Lower lobe of right lung (tissue), 2 donors: ENCODE results near the gene RPTOR. TPM values are rescaled to one million over a fixed set of nuclear protein-coding genes. Genes with fewer than 3 reads are reported as not detected.

ENCODE experiments used
- ATAC-seq, 2 donors: fragments of 200-7000 bp; cut with Tn5 transposase; one replicate each; pipeline ENCODE4 v1.9.1; 2020 to 2022; ENCODE audit warnings: mild to moderate bottlenecking in 2 of 2, moderate library complexity in 2 of 2
- DNase-seq: peaks from one replicate; pipeline ENCODE4 v3.0.0-alpha.2; 2020
- H3K27ac ChIP-seq: fragments of 200-600 bp; one replicate; pipeline ENCODE4 v1.8.0; 2022
- H3K27me3 ChIP-seq: fragments of 200-600 bp; one replicate; pipeline ENCODE4 v1.8.0; 2022; ENCODE audit warnings: low read depth
- H3K36me3 ChIP-seq: fragments of 200-600 bp; one replicate; pipeline ENCODE4 v1.8.0; 2022; ENCODE audit warnings: mild to moderate bottlenecking
- H3K4me1 ChIP-seq: fragments of 200-600 bp; one replicate; pipeline ENCODE4 v1.8.0; 2022
- H3K4me3 ChIP-seq: fragments of 200-600 bp; one replicate; pipeline ENCODE4 v1.8.0; 2022; ENCODE audit warnings: mild to moderate bottlenecking
- H3K9me3 ChIP-seq: fragments of 200-600 bp; one replicate; pipeline ENCODE4 v1.8.0; 2022
- intact Hi-C: fragments of 100-400 bp; cut with DNase I; formaldehyde crosslinking; loops from one replicate; pipeline ENCODE4 v1.11.0; 2022
- total RNA-seq: library from RNA; stranded (reverse); fragmentation: NEBNext Ultra II Directional; extraction: Animal tissue kit (Norgen Biotek cat#: 25700); gene quantifications from one replicate; pipeline ENCODE4 v1.2.1, GENCODE V29; 2021
- TF ChIP-seq, protein P1 (sequence below): fragments of 200-600 bp; IDR thresholded peaks from one replicate; pipeline ENCODE4 v1.8.0; 2022; ENCODE audit warnings: antibody characterized with exemption, mild to moderate bottlenecking
- donor health status: DM: no; HTN: yes; CAD: no; lungs with severe emphysema.

The RPTOR gene
- total RNA-seq, 1 donor from 2014 or later: 34.0 TPM

DNA sequence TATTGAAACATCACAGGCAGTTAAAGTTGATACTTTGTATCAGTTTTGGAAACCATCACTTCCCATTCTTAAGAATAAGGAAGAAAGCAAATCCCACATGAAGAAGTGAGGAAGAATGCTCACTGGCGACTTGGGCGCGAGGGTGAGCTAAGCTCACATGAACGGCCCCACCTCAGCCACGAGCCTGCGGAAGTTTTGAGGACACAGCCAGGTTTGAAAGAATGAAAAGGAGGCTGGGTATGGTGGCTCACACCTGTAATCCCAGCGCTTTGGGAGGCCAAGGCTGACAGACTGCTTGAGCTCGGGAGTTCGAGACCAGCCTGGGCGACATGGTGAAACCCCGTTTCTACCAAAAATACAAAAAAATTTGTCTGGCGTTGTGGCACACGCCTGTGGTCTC lies 336.7 kb downstream of the RPTOR start:
- H3K4me3 ChIP-seq: no peak overlapping the region
- no peaks in the 10 kb centered on the region for H3K9me3 ChIP-seq
- no peak overlapping the region for H3K27ac ChIP-seq
- intact Hi-C loops: no loop called here
- H3K4me1 ChIP-seq: no peaks in the 10 kb centered on the region
- H3K27me3 ChIP-seq: no peaks in the 10 kb centered on the region
- ATAC-seq (no peak), DNase-seq (peak; percentile 34)
- peaks cover 59% of the 10 kb centered on the region for H3K36me3 ChIP-seq
- TF ChIP-seq, protein P1, sequence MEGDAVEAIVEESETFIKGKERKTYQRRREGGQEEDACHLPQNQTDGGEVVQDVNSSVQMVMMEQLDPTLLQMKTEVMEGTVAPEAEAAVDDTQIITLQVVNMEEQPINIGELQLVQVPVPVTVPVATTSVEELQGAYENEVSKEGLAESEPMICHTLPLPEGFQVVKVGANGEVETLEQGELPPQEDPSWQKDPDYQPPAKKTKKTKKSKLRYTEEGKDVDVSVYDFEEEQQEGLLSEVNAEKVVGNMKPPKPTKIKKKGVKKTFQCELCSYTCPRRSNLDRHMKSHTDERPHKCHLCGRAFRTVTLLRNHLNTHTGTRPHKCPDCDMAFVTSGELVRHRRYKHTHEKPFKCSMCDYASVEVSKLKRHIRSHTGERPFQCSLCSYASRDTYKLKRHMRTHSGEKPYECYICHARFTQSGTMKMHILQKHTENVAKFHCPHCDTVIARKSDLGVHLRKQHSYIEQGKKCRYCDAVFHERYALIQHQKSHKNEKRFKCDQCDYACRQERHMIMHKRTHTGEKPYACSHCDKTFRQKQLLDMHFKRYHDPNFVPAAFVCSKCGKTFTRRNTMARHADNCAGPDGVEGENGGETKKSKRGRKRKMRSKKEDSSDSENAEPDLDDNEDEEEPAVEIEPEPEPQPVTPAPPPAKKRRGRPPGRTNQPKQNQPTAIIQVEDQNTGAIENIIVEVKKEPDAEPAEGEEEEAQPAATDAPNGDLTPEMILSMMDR: no peak

DNA sequence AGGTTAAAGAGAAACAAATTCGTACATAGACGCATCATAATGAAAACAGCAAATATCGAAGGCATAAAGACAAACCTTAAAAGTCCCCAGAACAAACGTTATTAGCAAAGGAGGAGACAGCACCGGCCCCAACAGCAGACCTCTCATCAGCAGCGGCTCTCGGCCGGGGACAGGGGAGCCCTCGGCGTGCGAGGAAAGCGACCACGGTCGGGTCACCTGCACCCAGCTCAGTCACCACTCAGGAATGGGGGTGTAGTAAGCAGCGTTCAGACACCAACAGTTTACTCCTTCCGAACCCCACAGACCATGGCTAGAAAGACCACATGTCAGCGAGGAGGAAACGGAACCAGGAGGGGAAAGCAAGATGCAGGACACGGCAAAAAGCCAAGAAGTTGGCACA lies 337.7 kb downstream of the RPTOR start:
- H3K36me3 ChIP-seq: peaks cover 64% of the 10 kb centered on the region
- DNase-seq: peak; percentile 8

DNA sequence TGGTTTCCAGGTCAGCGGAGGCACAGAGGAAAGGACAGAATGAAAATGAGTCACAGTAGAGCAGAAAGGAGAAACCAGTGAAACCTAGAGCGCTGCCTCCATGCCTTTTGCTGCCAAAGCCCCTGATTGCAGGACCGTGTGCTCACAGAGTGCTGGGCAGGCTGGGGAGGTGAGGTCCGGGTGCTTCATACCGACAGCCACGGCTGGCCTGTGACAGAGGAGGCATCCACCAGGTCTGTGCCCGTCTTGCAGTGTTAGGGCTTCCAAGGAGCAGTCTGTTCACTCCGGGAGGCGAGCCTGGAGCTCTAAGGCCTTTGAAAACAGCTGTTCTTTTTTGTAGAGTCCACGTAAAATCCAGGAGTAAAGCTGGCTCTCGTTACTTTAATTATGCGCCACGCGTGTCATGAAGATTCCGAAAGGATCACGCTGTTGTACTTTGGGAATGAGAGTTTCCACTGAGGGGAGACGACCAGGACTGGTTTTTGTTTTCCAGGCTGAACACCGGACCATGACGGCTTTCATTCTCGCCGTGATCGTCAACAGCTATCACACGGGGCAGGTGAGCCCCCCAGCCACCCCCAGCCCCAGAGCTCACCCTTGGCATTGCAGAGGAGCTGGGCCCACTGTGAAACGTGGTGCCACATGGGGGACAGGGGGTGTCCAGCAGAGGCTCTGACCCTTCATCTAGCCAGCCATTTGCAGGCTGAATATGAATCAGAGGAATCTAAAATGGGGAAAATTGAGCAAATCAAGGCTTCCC lies 338.5 kb downstream of the RPTOR start:
- H3K27ac ChIP-seq: no peak overlapping the region
- TF ChIP-seq, protein P1: no peak
- peak; percentile 33 for DNase-seq
- H3K9me3 ChIP-seq: no peaks in the 10 kb centered on the region
- intact Hi-C loops: no loop called here
- H3K4me1 ChIP-seq: no peaks in the 10 kb centered on the region
- H3K27me3 ChIP-seq: no peaks in the 10 kb centered on the region
- peaks cover 65% of the 10 kb centered on the region for H3K36me3 ChIP-seq
- H3K4me3 ChIP-seq: no peak overlapping the region
- no peak for ATAC-seq

More for the DNA sequence above, 337.7 kb downstream of the RPTOR start:
- Histone ChIP-seq H3K27ac (no peak overlapping the region), H3K4me3 (no peak overlapping the region), H3K9me3 (no peaks in the 10 kb centered on the region), H3K27me3 (no peaks in the 10 kb centered on the region), H3K4me1 (no peaks in the 10 kb centered on the region)
- intact Hi-C loops: no loop called here
- TF ChIP-seq, protein P1: no peak
- no peak for ATAC-seq

DNA sequence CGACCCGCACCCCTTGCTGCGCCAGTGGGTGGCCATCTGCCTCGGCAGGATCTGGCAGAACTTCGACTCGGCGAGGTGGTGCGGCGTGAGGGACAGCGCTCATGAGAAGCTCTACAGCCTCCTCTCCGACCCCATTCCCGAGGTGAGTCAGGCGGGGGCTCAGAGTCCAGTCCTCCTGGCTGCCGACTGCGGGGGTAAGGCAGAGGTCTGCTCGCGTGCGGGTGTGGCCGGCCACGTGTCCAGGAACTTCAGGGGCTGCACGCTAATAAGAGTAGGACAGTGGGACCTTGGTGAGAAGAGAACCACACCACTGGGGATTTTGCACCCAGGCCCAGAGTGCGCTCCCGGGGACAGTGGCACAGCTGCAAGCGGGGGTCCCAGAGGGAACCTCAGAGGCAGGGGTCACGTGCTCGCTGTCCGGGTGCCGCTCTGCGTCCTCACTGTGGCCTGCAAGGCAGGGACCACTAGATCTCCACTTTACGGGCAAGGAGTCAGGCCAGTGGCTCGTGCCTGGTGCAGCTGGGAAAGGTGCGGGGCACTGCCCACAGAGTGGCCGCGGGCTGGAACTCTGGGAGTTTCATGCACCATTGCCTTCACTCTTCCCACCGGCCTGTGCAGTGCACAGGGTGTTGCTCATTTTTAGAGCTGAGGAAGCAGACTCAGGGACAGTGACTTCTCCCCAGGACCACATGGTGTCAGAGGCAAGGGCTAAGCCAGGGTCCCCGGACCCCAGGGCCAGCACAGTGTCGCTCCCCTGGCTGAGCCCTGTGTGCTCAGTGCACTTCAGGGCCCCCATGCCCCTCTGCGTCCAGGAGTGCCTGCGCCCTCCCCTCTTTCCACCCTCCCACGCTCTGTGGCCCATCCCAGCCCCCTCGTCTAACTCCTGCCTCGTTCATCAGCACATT lies 339.4 kb downstream of the RPTOR start:
- TF ChIP-seq, protein P1: no peak
- H3K4me1 ChIP-seq: no peaks in the 10 kb centered on the region
- ATAC-seq (no peak), DNase-seq (peak; percentile 42)
- intact Hi-C loops: no loop called here
- H3K4me3 ChIP-seq: no peak overlapping the region
- no peak overlapping the region for H3K27ac ChIP-seq
- H3K36me3 ChIP-seq: peaks cover 71% of the 10 kb centered on the region
- H3K9me3 ChIP-seq: no peaks in the 10 kb centered on the region
- no peaks in the 10 kb centered on the region for H3K27me3 ChIP-seq

DNA sequence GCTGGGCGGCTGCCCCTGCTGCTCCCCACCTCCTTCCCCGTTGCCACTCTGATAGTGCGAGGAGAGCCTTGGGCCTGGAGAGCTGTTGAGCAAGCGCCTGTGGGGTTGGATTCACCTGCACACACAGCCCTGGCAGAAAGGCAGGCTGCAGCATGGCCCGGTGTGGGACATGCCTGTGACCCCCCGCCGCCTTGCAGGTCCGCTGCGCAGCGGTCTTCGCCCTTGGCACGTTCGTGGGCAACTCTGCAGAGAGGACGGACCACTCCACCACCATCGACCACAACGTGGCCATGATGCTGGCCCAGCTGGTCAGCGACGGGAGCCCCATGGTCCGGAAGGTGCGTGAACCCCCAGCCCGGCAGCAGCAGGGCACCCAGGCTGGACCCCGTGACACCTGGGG lies 340.2 kb downstream of the RPTOR start:
- DNase-seq: peak; percentile 32
- no peak overlapping the region for H3K4me3 ChIP-seq
- H3K9me3 ChIP-seq: no peaks in the 10 kb centered on the region
- peaks cover 78% of the 10 kb centered on the region for H3K36me3 ChIP-seq
- no peaks in the 10 kb centered on the region for H3K27me3 ChIP-seq
- no peak overlapping the region for H3K27ac ChIP-seq
- intact Hi-C loops: no loop called here
- TF ChIP-seq, protein P1: no peak
- no peaks in the 10 kb centered on the region for H3K4me1 ChIP-seq
- ATAC-seq: no peak
